ENCODE measurements around the gene CD151.

DNA sequence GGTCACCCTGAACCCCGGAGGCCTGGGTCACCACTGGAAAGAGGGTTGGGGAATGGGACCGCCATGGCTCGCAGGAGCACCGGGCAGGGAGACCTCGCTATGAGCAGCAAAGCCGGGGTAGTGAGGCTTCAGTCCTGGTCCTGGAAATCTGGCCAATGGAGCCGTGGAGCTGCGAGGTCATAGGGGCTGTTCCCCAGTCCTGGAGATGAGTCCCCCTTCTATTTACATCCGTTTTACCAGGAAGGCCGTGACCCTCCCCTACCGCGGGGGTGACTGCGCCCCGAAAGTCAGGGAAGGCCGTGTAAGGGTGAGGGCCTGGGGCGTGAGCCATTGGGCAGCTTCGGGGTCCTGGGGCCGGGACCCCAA is 28.2 kb upstream of the CD151 start:
- TF ChIP-seq POLR2AphosphoS5 (IDR thresholded peaks at IDR 0.05) (no peak), POLR2A (IDR thresholded peaks at IDR 0.05) (no peak), EP300 (IDR thresholded peaks at IDR 0.05) (no peak)
- TF ChIP-seq, protein P1, sequence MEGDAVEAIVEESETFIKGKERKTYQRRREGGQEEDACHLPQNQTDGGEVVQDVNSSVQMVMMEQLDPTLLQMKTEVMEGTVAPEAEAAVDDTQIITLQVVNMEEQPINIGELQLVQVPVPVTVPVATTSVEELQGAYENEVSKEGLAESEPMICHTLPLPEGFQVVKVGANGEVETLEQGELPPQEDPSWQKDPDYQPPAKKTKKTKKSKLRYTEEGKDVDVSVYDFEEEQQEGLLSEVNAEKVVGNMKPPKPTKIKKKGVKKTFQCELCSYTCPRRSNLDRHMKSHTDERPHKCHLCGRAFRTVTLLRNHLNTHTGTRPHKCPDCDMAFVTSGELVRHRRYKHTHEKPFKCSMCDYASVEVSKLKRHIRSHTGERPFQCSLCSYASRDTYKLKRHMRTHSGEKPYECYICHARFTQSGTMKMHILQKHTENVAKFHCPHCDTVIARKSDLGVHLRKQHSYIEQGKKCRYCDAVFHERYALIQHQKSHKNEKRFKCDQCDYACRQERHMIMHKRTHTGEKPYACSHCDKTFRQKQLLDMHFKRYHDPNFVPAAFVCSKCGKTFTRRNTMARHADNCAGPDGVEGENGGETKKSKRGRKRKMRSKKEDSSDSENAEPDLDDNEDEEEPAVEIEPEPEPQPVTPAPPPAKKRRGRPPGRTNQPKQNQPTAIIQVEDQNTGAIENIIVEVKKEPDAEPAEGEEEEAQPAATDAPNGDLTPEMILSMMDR (IDR thresholded peaks at IDR 0.05): no peak

Data from gastroesophageal sphincter (tissue), 3 donors.